BLaER1 (cell line): ENCODE results near the gene SMIM43.

Source experiments
- H3K27ac ChIP-seq: shearing (Covaris generic); formaldehyde crosslinking; 2 replicates; pipeline ENCODE4 v1.8.1; 2022
- H3K27me3 ChIP-seq: shearing (Covaris generic); formaldehyde crosslinking; 2 replicates; pipeline ENCODE4 v1.8.1; 2022
- H3K36me3 ChIP-seq: shearing (Covaris generic); formaldehyde crosslinking; 2 replicates; pipeline ENCODE4 v1.8.1; 2022
- H3K4me1 ChIP-seq: shearing (Covaris generic); formaldehyde crosslinking; 2 replicates; pipeline ENCODE4 v1.8.1; 2022
- H3K4me2 ChIP-seq: shearing (Covaris generic); formaldehyde crosslinking; 2 replicates; pipeline ENCODE4 v1.8.1; 2022
- H3K4me3 ChIP-seq: shearing (Covaris generic); formaldehyde crosslinking; 2 replicates; pipeline ENCODE4 v1.8.1; 2022
- H3K9ac ChIP-seq: shearing (Covaris generic); formaldehyde crosslinking; 2 replicates; pipeline ENCODE4 v1.8.1; 2022
- H3K9me3 ChIP-seq: shearing (Covaris generic); formaldehyde crosslinking; 2 replicates; pipeline ENCODE4 v1.8.1; 2022
- H4K20me1 ChIP-seq: shearing (Covaris generic); formaldehyde crosslinking; 2 replicates; pipeline ENCODE4 v1.8.1; 2022
- Cebpa-rat ChIP-seq: shearing (Covaris generic); IDR thresholded peaks from 2 replicates; pipeline ENCODE4 v1.8.1; 2022

Gene SMIM43

DNA sequence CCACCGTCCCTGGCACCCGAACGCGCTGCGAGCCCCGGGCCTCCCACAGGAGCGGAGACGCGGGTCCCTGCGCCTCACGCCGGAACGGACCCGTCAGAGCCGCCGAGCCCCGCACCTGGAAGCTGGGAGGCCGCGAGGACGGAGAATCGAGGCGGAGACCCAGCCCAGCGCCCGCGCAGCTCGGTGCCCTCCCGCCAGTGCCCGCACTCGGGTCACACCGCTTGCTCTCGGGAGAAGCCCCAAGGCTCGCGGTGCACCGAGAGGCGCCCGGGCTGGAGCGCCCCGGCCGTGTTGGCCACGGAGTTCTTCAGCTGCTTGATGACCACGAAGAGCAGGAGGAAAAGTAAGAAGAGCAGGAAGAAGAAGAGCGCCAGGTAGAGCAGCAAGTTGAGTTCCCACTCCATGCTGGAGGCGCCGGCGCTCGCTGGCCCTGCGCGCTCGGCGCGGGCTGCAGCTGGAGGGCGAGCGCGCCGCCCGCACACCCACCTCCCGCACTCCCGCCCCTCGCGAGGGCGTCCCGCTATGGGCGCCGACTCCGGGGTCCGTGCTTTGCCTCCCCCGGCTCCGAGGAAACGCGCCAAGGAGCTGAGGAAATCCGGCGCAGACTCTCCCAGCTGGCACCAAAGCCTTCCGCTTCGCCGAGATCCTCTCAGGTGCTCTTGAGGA lies at the start of gene SMIM43:
Gene SMIM43, minus strand, starts transcription at position 463 of the 666 bp plus-strand sequence. Its CDS starts 59 bp downstream, at position 404.
- Histone ChIP-seq H3K4me2 (no peak within 1 kb of the TSS), H3K36me3 (no peaks in the 10 kb centered on the region), H3K4me1 (no peaks in the 10 kb centered on the region), H4K20me1 (no peaks in the 10 kb centered on the region), H3K27me3 (no peaks in the 10 kb centered on the region), H3K27ac (no peak within 1 kb of the TSS), H3K9me3 (peaks cover 16% of the 10 kb centered on the region), H3K9ac (no peak within 1 kb of the TSS), H3K4me3 (no peak within 1 kb of the TSS)
- TF ChIP-seq Cebpa-rat: no peak

DNA sequence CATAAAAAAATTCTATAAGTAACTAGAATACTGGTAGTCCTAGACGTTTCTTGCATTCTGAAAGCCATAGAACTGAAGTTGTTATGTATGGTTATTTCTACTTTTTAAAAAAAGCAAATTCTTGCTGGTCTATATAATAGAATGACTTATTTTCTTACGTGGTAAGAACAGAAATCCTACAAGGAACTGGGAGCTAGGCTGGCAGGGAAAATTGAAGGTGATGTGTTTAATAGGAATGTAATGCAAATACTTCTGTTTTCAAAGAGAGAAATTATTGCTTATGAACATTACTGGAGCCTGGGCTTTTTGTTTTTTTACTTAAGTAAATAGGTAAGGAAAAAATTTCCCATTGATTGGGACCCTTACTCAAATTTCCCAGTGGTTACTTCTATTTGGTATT lies 49.8 kb upstream of the SMIM43 start:
- no peak overlapping the region for H3K27ac ChIP-seq
- H3K4me3 ChIP-seq: no peak overlapping the region
- no peak for TF ChIP-seq Cebpa-rat
- H3K9me3 ChIP-seq: no peaks in the 10 kb centered on the region
- no peaks in the 10 kb centered on the region for H3K4me1 ChIP-seq
- no peak overlapping the region for H3K9ac ChIP-seq
- H3K27me3 ChIP-seq: no peaks in the 10 kb centered on the region
- peaks cover 96% of the 10 kb centered on the region for H3K36me3 ChIP-seq
- peaks cover 49% of the 10 kb centered on the region for H4K20me1 ChIP-seq
- H3K4me2 ChIP-seq: no peak overlapping the region

DNA sequence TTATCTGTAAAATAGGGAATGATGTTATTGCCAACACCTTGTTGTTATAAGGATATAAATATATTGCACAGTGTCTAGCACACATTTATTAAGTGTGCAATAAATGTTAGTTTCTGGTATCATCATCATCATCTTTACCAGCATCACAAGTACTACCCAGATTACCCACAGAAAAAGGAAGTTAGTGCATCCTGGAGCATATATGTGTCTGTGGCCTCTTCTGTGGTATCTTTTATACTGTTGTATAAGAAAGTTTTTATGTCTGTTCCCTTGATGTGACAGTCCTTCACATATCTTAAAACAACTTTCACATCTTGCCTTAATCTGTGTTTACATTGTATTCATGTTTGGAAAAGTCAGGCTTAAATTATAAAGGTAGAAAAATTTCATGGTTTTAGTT lies 46.2 kb upstream of the SMIM43 start:
- no peaks in the 10 kb centered on the region for H3K4me1 ChIP-seq
- H3K4me2 ChIP-seq: no peak overlapping the region
- no peak overlapping the region for H3K27ac ChIP-seq
- no peak overlapping the region for H3K4me3 ChIP-seq
- H3K27me3 ChIP-seq: no peaks in the 10 kb centered on the region
- peaks cover 95% of the 10 kb centered on the region for H3K36me3 ChIP-seq
- no peaks in the 10 kb centered on the region for H3K9me3 ChIP-seq
- H4K20me1 ChIP-seq: peaks cover 25% of the 10 kb centered on the region
- no peak for TF ChIP-seq Cebpa-rat
- H3K9ac ChIP-seq: no peak overlapping the region

DNA sequence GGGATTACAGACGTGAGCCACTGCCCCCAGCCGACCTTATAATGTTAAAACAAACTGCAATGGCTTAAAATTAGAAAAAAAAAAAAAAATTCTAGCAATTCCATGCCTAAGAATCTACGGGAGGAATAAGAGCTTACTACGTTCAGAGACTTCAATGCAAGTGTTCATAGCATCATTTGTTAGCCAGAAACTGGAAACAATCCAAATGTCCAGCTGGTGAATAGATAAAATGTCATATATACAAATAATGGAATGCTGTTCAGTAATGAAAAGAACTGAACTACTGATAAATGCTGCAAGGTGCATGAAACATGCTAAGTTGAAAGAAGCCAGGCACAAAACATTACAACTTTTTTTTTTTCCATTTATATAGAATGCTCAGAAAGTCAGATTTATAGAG lies 41.4 kb upstream of the SMIM43 start:
- Histone ChIP-seq H3K4me3 (no peak overlapping the region), H3K36me3 (peaks cover 88% of the 10 kb centered on the region), H3K9me3 (no peaks in the 10 kb centered on the region), H3K27me3 (no peaks in the 10 kb centered on the region), H4K20me1 (no peaks in the 10 kb centered on the region), H3K4me2 (no peak overlapping the region), H3K4me1 (peaks cover 18% of the 10 kb centered on the region), H3K27ac (no peak overlapping the region), H3K9ac (no peak overlapping the region)
- no peak for TF ChIP-seq Cebpa-rat

DNA sequence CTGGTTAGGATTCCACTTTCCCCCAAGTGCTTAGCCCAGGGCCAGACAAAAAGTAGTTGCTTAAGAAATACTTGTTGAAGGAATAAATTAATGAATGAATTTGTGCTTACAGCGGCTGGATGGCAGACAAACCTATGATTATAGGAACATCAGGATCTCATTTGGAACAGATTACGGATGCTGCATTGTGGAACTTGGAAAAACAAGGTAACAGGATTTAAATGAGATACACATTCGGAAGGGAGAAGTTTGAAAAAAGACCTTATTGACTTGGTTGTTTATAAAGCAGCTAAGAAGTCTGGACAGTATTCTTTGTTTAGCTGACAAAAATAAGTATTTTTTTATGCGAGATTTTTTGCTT lies 36.7 kb upstream of the SMIM43 start:
- Histone ChIP-seq H3K9ac (peak overlapping the region; percentile 90), H3K4me3 (peak overlapping the region; percentile 89), H4K20me1 (no peaks in the 10 kb centered on the region), H3K4me1 (peaks cover 41% of the 10 kb centered on the region), H3K27ac (peak overlapping the region; percentile 88), H3K4me2 (peak overlapping the region; percentile 71), H3K36me3 (peaks cover 42% of the 10 kb centered on the region), H3K27me3 (no peaks in the 10 kb centered on the region), H3K9me3 (no peaks in the 10 kb centered on the region)
- TF ChIP-seq Cebpa-rat: no peak

DNA sequence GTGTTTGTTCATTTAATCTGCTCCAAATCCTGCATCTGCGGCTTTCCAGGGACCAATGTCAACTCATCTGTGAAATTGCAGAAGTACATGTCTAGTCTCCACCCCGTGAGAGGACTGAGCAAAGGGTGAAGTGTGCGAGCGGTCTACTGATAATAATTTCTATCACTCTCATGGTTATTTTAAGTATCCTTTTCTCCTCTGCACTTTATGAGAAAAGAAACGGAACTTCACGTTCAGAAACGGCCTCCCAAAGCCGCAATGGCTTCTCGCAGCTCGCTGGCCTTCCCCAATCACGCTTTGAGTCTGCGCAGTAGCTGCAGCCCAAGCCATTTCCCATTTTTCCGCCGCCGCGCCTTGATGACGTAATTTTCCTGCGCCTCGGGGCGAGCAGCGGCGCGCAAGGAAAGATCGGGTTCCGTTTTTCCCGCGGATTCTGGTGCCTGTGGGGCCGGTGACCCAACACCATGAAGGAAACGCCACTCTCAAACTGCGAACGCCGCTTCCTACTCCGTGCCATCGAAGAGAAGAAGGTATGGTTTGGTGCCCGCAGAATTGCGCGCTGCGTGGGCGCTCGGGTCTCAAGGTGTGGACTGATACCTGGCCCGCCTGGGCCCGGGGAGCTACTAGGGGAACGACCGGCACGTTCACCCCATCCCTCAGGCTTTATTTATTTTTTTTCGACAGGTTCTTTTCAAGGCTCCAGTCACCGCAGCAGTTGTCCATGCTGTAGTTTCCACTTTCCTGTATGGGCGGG lies 36.2 kb upstream of the SMIM43 start, which contains the start of gene EXOSC9:
Gene EXOSC9, plus strand, starts transcription at position 363 of the 754 bp plus-strand sequence. Its CDS starts 102 bp downstream, at position 465.
- no peaks in the 10 kb centered on the region for H3K27me3 ChIP-seq
- H3K9ac ChIP-seq: peak within 1 kb of the TSS; percentile 90
- H4K20me1 ChIP-seq: no peaks in the 10 kb centered on the region
- H3K4me1 ChIP-seq: peaks cover 41% of the 10 kb centered on the region
- peak within 1 kb of the TSS; percentile 88 for H3K27ac ChIP-seq
- no peak; the same call in 1 of the 2 replicates for TF ChIP-seq Cebpa-rat
- H3K4me3 ChIP-seq: peak within 1 kb of the TSS; percentile 89
- no peaks in the 10 kb centered on the region for H3K9me3 ChIP-seq
- H3K4me2 ChIP-seq: peak within 1 kb of the TSS; percentile 82
- peaks cover 37% of the 10 kb centered on the region for H3K36me3 ChIP-seq

DNA sequence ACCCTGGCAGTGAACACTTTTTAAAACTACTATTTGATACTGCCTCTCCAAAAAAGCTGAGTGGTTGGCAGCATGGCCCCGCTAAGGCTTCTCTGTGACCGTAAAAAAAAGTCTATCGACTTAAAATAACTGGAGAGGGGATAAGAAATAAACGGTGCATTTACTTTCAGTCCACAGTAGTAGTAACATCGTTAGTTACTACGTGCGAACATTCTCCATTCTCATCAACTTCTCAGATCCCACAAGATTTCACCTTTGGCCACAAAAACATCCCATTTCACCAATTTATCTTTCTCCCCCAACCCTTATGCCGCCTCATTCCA lies 35.6 kb upstream of the SMIM43 start:
- Histone ChIP-seq H3K4me1 (peaks cover 44% of the 10 kb centered on the region), H3K27me3 (no peaks in the 10 kb centered on the region), H3K4me2 (peak overlapping the region; percentile 82), H3K36me3 (peaks cover 31% of the 10 kb centered on the region), H3K4me3 (peak overlapping the region; percentile 89), H3K27ac (peak overlapping the region; percentile 88), H3K9me3 (no peaks in the 10 kb centered on the region), H4K20me1 (no peaks in the 10 kb centered on the region), H3K9ac (peak overlapping the region; percentile 90)
- TF ChIP-seq Cebpa-rat: no peak

DNA sequence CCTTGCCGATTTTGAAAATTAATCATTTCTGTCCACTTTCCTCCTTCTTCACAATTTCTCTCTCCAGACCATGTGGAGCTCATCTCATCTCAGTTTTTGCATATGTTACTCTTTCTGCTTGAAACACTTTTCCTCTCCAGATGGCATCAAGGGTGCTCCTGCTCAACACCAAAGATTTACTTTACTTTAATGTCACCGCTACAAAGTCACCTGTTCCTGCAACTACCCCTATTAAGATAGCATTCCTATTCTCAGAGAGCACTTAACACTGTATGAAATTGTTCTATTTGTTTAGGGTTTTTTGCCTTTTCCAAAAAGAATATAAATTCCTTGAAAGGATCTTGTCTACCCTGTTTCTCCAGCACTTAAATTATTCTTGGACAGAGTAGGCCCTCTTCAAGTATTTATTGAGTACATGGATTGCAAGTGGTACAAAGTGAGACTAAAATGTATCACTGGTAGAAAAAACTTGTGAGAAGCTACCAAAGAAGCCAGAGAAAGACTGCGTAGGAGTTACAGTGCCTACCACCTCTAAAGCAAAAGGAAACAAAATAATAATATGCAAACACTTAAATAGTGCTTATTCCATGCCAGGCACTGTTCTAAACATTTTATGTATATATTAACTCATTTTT lies 35.0 kb upstream of the SMIM43 start:
- no peaks in the 10 kb centered on the region for H3K9me3 ChIP-seq
- peak overlapping the region; percentile 88 for H3K27ac ChIP-seq
- peak overlapping the region; percentile 90 for H3K9ac ChIP-seq
- H4K20me1 ChIP-seq: no peaks in the 10 kb centered on the region
- no peaks in the 10 kb centered on the region for H3K27me3 ChIP-seq
- peaks cover 25% of the 10 kb centered on the region for H3K36me3 ChIP-seq
- TF ChIP-seq Cebpa-rat: no peak
- H3K4me1 ChIP-seq: peaks cover 45% of the 10 kb centered on the region
- H3K4me3 ChIP-seq: peak overlapping the region; percentile 89
- peak overlapping the region; percentile 82 for H3K4me2 ChIP-seq

DNA sequence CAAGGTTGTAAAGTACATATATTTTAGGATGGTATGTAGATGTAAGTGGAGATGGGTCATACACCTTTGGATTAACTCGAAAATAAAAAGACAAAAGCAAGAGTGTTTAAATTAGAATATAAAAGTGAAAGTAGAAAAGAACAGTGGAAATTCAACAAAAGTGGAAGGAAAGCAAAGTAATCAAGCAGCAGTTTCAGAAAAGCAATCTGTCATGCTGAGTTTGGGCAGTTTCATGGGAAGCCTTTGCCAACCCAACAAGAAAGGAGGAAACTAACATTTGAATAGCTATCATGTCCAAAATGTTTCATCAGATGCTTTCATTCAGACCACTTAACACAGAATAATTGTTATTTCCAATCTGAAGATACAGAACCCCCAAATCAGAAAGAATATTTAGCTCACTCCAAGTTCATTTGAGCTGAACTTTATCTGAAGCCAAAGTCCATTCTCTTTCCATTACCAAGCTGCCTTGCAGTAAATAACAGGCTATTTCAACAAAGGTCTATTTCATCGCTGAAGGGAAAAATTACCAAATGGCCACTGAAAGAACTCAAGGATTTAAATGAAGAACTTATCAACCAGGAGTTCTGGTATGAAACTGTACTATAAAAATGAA lies 34.4 kb upstream of the SMIM43 start:
- H3K4me1 ChIP-seq: peaks cover 45% of the 10 kb centered on the region
- H3K27me3 ChIP-seq: no peaks in the 10 kb centered on the region
- H3K27ac ChIP-seq: peak overlapping the region; percentile 88; the same call in 1 of the 2 replicates
- TF ChIP-seq Cebpa-rat: no peak
- H3K9me3 ChIP-seq: no peaks in the 10 kb centered on the region
- no peak overlapping the region for H3K4me3 ChIP-seq
- no peaks in the 10 kb centered on the region for H4K20me1 ChIP-seq
- H3K4me2 ChIP-seq: peak overlapping the region; percentile 82
- H3K9ac ChIP-seq: no peak overlapping the region
- H3K36me3 ChIP-seq: peaks cover 19% of the 10 kb centered on the region

DNA sequence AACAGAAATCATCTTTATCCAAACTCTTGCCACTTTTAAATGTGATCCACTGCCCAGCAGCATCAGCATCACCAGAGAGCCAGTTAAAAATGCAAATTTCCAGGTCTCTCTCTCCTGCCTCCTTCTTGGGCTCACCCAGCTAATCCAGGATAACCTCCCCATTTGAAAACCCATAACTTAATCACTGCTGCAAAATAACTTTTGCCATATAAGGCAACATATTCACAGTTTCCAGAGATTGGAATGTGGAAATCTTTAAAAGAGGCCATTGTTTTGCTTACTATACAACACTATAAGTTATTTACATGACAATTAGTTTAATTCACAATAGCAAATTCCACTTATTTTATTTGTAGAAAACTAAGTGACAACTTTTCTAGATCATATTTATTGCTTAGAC lies 31.3 kb upstream of the SMIM43 start:
- H3K9ac ChIP-seq: no peak overlapping the region
- no peaks in the 10 kb centered on the region for H4K20me1 ChIP-seq
- H3K27me3 ChIP-seq: no peaks in the 10 kb centered on the region
- TF ChIP-seq Cebpa-rat: no peak
- H3K4me2 ChIP-seq: no peak overlapping the region
- no peak overlapping the region for H3K27ac ChIP-seq
- H3K9me3 ChIP-seq: no peaks in the 10 kb centered on the region
- no peaks in the 10 kb centered on the region for H3K36me3 ChIP-seq
- peaks cover 27% of the 10 kb centered on the region; the same call in 1 of the 2 replicates for H3K4me1 ChIP-seq
- H3K4me3 ChIP-seq: no peak overlapping the region
